PFSK-1 (cell line): ENCODE data around the gene RPS19BP1.

ENCODE experiments used
- FOXP2 ChIP-seq: optimal IDR thresholded peaks from 2 replicates; pipeline ENCODE3; 2011; ENCODE audit warnings: borderline replicate concordance, control low read depth, inconsistent platforms; ENCODE audit not compliant: insufficient read depth; ENCODE audit errors: extremely low read length, extremely low read depth
- POLR2AphosphoS5 ChIP-seq: IDR thresholded peaks from 2 replicates; pipeline ENCODE4 v1.6.1; 2012; ENCODE audit warnings: low read depth, mild to moderate bottlenecking, control low read depth, low read length, moderate library complexity
- REST ChIP-seq, 2 experiments: IDR thresholded peaks; 2 replicates each; pipeline versions ENCODE4 v1.6.1 to v1.8.0; 2011 to 2012; ENCODE audit warnings: low read depth in 2 of 2, low read length in 2 of 2, control low read depth in 1 of 2, inconsistent platforms in 1 of 2, mild to moderate bottlenecking in 1 of 2, moderate library complexity in 1 of 2; ENCODE audit not compliant: insufficient read depth in 1 of 2
- SIN3A ChIP-seq: IDR thresholded peaks from 2 replicates; pipeline ENCODE4 v1.6.1; 2012; ENCODE audit warnings: mild to moderate bottlenecking, low read length, moderate library complexity, borderline replicate concordance; ENCODE audit not compliant: insufficient read depth
- TAF1 ChIP-seq: IDR thresholded peaks from 2 replicates; pipeline ENCODE4 v1.6.1; 2012; ENCODE audit warnings: low read length, control low read depth, borderline replicate concordance; ENCODE audit not compliant: insufficient read depth

RPS19BP1 gene

GRCh38 chr22:39510529-39511149, 21.9 kb downstream of the RPS19BP1 start:
- no peak for TF ChIP-seq REST (IDR thresholded peaks at IDR 0.05; ENCODE audit: insufficient read depth in 1 of 2, low read depth in 2 of 2, low read length in 2 of 2)
- no peak for TF ChIP-seq FOXP2
- TF ChIP-seq TAF1, result no peak
- no peak for TF ChIP-seq POLR2AphosphoS5
- TF ChIP-seq SIN3A, result no peak

- TF ChIP-seq POLR2AphosphoS5 (no peak), FOXP2 (no peak), REST (IDR thresholded peaks at IDR 0.05; ENCODE audit: insufficient read depth in 1 of 2, low read depth in 2 of 2, low read length in 2 of 2) (no peak), TAF1 (no peak), SIN3A (no peak)
Observed at GRCh38 chr22:39508393-39508792, 24.2 kb downstream of the RPS19BP1 start.

GRCh38 chr22:39504071-39504470, 28.5 kb downstream of the RPS19BP1 start:
- TF ChIP-seq FOXP2, result no peak

- no peak for TF ChIP-seq REST (IDR thresholded peaks at IDR 0.05; ENCODE audit: insufficient read depth in 1 of 2, low read depth in 2 of 2, low read length in 2 of 2)
Observed at GRCh38 chr22:39503630-39504029, 28.9 kb downstream of the RPS19BP1 start.

- TF ChIP-seq TAF1 (no peak), FOXP2 (no peak), SIN3A (no peak), POLR2AphosphoS5 (no peak), REST (IDR thresholded peaks at IDR 0.05; ENCODE audit: insufficient read depth in 1 of 2, low read depth in 2 of 2, low read length in 2 of 2) (no peak)
Observed at GRCh38 chr22:39502789-39503409, 29.6 kb downstream of the RPS19BP1 start.
